CD4-positive, alpha-beta T cell treated with Interleukin-2 at 100 ng/mL for 4 hours (primary cell): Measurements from ENCODE around the gene RAET1E.
"Not testable (repeated sequence)": the region's sequence is repeated elsewhere in the genome, so short reads cannot be mapped to it uniquely, and the experiment has no call there.

Source experiments
- DNase-seq: peaks from one replicate; pipeline ENCODE4 v3.0.0-alpha.2; 2020; ENCODE audit warnings: low spot score

RAET1E gene

GRCh38 chr6:149909701-149910470 is 12.0 kb upstream of the RAET1E start:
- DNase-seq = no peak

DNA sequence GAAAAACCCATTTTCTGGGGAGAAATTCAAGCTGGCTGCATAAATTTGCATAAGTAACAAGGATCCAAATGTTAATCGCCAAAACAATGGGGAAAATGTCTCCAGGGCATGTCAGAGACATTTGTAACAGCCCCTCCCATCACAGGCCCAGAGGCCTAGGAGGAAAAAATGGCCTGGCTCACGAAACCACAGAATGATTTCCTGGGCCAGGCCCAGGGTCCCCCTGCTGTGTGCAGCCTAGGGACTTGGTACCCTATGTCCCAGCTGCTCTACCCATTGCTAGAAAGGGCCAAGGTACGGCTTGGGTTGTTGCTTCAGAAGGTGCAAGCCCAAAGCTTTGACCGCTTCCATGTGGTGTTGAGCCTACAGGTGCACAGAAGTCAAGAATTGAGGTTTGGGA is 10.6 kb upstream of the RAET1E start:
- not testable (repeated sequence) for DNase-seq

DNA sequence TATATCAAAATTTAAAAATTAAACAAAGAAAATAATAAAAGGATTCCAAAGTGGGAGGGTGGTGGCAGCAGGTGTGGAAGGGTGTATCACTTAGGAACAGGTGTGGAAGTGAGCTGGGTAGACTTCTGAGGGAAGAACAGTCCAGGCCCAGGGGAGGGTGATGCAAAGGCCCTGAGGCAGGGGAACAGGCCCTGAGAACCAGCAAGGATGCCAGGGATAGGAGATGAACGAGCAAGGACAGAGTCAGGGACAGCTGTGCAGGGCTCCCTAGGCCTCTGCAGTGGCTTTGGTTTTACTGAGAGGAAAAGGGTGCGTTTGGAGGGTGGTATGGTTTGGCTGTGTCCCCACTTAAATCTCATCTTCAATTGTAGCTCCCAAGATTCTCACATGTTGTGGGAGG is 9.4 kb upstream of the RAET1E start:
- DNase-seq = no peak

DNA sequence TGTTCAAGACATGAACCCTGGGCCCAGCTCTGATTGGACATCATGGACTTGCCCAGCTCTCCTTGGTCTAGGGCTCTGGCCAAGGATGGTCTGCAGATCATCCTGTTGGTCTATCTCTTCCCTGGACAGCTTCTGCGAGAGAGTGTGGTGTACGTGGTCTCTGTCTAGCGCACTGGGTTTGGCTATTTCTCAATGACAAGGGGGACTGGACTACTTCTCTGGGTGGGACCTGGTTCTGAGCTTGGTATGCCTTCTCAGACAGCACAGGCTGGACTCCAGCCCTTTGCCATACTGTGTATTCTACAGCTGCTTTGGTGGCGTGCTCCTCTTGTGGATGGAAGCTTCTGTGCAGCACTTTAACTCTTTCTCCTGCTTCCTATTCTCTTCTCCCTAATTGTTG is 8.5 kb upstream of the RAET1E start:
- no peak for DNase-seq

- no peak for DNase-seq
These were observed 8.0 kb upstream of the RAET1E start for GRCh38 chr6:149905911-149906371.

DNA sequence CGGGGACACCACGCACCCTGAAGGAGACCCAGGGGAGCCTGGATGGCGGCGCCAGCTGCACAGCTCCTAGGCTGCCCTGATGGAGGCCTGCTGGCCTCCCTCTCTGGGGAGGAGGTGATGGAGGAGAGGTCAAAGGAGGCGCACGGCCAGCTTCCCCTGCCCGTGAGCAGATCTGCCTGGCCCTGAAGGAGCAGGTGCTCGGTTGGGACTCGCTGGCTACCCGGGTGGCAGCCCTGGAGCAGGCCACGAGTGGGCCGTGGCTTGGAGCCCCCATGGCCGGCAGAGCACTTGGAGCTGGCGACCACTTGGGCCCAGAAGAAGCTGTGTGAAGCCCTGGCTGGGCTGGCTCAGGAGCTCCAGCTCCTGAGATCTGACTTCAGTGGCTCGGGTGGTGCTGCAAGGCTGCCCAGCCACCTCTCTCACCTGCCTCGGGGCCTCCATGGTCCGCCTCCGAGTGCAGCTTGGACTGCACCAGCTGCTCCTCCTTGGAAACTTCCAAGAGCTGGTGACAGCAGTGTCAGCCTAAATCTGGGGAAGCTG is 7.5 kb upstream of the RAET1E start:
- DNase-seq = no peak

GRCh38 chr6:149904661-149905370 is 6.9 kb upstream of the RAET1E start:
- DNase-seq = no peak

DNA sequence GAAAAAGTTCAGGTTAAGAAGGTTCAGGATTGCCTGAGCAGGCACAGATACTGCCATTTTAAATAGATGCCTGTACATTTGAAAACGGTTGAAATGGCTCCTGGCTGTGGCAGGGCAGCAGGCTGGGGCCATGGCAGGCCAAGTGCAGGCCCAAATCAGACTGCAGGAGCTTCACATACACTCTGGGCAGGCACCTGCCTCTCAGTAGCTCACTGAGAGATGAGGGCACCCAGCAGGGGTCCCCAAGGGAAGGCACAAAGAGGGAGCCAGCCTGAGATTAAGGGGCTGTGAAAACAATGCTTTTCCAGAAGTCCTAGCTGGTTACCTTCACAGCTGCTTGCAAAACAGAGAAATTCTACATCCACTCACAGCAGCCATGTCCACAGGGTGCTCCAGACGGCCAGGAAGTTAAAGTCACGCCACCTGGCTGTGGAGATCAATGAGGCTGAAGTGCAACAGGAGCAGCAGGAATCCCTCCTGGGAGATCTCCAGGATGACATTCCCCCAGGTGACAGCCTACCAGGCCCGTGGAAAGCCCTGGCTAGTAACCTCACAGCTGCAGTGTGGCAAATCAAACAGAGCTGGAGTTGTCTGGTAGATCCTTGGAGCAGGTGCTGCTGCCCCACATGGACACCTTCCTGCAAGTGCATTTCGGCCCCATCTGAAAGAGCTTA is 6.2 kb upstream of the RAET1E start:
- no peak for DNase-seq

DNA sequence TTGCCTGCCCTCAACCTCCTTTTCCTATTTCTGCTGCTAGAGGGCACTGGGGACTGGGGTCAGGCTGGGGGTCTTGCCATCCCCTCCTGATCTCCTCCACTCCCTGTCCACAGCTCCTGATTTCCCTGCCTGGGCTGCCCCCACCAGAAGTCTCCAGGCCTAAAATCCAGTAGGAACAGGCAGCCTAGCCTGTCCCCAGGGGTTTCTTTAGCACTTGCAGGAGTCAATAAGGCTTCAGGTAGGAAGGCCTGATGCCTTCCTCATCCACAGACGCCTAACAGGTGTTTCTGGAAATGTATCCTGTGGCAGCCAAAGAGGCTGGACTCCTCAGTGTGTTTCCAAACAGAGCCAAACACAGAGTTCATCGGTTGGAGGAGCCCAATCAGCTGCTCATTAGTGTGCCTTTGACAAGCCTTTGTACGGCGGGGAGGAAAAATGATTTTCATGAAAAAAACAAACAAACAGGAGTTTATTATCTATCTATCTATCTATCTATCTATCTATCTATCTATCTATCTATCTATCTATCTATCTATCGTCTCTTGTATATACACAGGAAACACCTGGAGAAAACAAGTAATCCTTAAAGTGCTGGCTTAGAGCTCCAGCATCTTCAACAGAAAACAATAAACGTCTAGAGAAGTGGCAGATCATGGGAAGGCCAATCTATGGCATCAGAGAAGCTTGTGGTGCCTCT is 3.7 kb upstream of the RAET1E start:
- no peak for DNase-seq

DNA sequence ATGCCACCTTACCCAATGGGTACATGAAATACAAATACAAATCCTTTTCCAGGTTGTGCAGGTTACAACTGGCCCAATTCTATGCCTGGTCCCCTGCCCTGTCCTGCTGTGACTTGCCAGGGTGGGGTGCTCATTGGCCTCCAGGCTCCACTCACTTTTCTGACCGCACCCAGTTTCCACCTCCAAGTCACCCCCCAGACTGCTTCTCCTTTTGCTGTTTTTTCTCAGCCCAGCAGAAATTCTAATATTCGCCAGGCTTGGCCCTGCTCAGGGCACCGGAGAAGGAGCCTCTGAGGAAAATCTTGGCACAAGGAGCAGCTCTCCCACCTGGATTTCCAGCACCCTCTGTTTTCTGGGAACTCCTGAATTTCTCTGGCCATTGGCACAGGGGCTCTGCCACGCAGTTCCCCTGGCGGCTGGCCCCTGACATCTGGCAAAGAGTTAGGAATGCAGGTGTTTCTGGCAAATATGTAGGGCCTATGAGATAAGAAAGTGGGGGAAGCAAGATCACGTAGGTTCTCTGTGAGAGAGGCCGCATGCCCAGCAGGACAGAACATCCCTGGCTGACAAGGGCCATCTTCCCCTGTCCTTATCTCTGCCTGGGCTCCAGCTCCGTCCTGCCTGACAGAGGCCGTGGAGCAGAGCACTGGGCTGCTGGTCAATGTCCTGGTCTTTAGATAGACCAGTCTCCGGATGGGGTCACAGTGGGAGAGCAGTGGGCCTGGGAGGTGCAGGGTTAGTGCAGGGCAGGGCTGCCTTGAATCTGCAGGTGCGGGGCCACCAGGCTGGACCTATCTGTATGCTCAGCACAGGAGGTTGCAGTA is 2.9 kb upstream of the RAET1E start:
- DNase-seq = no peak

- no peak for DNase-seq
These were observed 2.2 kb upstream of the RAET1E start for GRCh38 chr6:149899926-149900619.

GRCh38 chr6:149899486-149899885 is 1.6 kb upstream of the RAET1E start:
- no peak for DNase-seq

GRCh38 chr6:149898966-149899365 is 1.1 kb upstream of the RAET1E start:
- DNase-seq = no peak

DNA sequence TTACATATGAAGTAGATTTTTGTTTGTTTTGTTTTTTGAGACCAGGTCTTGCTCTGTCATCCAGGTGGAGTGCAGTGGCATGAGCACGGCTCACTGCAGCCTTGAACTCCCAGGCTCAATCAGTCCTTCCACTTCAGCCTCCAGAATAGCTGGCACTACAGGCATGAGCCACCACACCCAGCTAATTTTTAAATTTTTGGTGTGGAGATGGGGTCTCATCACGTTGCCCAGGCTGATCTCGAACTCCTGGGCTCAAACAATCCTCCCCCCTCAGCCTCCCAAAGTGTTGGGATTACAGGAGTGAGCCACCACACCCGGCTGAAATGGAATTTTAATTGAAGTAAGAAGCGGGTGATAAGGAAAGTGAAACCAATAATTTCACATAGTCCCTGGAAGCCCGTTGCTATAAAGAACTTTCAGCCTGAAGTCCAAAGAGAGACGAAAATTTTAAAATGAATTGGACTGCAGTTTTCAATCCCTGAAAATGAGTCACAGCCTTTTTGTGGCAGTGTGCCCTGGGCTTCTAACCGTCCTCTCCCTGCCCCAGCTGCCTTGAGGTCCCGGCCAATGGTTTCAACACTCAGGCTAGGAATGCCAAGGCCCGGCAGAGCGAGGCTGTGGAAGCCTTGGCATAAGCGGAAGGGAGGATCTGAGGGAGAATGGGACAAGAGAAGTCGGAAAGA is 757 bp downstream of the RAET1E start:
- DNase-seq = no peak

DNA sequence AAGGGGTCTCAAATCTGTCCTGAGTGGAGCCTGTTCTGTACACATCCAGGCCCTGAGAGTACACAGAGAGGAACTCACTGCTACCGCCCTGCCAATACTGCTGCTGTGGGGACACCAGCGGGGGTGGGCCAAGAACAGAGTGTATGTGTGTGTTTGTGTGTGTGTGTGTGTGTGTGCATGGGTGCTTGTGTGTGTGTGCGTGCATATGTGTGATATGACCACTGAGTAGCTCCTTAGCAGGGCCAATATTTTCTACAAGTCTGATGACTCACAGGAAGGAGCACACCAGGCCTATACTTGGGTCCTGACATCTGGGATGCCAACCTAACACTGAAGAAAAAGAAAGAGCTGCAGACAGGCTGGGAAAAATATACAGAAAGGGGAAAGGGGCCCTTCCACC is 1.4 kb downstream of the RAET1E start:
- no peak for DNase-seq

DNA sequence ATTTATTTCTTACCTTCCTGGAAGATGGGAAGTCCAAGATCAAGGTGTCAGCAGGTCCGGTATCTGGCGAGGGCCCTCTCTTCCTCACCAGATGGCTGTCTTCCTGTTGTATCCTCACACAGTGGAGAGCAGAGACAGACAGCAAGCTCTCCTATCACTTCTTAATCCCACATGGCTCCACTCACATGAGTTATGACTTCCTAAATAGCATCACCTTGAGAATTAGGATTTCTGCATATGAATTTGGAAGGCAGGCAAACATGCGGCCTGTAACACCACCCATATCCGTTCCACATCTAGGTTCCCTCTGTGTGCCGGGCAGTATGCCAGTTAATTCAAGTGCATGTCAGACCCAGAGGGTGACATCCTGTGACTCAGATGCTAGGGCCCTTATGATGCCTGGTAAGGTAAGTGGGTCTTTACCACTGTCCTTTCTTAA is 2.1 kb downstream of the RAET1E start:
- peak; percentile 45 for DNase-seq

DNA sequence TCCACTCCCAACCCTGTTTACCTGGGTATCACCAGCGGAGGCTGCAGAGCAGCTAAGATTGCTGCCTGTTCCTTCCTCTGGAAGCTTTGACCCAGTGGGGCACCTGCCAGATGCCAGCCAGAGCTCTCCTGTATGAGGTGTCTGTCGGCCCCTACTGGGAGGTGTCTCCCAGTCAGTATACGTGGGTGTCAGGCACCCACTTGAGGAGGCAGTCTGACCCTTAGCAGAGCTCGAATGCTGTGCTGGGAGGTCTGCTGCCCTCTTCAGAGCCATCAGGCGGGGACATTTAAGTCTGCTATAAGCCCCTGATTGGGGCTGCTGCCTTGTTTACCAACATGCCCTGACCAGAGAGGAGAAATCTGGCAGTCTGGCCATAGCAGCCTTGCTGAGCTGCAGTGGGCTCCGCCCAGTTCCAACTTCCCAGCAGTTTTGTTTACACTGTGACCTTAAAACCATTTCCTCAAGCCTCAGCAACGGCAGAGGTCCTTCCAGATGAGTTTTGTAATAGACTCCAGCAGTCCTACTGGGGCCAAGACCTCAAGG is 2.8 kb downstream of the RAET1E start:
- DNase-seq = no peak

DNA sequence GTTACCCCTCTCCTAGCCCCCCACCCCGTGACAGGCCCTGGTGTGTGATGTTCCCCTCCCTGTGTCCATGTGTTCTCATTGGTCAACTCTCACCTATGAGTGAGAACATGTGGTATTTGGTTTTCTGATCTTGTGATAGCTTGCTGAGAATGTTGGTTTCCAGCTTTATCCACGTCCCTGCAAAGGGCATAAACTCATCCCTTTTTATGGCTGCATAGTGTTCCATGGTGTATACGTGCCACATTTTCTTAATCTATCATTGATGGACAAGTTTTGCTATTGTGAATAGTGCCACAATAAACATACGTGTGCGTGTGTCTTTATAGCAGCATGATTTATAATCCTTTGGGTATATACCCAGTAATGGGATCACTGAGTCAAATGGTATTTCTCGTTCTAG is 6.0 kb downstream of the RAET1E start:
- DNase-seq = not testable (repeated sequence)

GRCh38 chr6:149891259-149891658 is 6.7 kb downstream of the RAET1E start:
- DNase-seq = no peak

- DNase-seq = no peak
These were observed 7.3 kb downstream of the RAET1E start for GRCh38 chr6:149890629-149891045.
